Lower leg skin (tissue), 3 donors: ENCODE results near the gene NBEA.

Experiments used
- CTCF ChIP-seq, 3 donors: fragments of 450-650 bp; IDR thresholded peaks; one replicate each; pipeline ENCODE4 v1.5.1; 2016; ENCODE audit warnings: antibody characterized with exemption in 3 of 3, mild to moderate bottlenecking in 3 of 3, moderate library complexity in 2 of 3
- POLR2A ChIP-seq, 2 donors: fragments of 450-650 bp; IDR thresholded peaks; one replicate each; pipeline ENCODE4 v1.6.1; 2016 to 2017; ENCODE audit warnings: antibody characterized with exemption in 2 of 2, mild to moderate bottlenecking in 1 of 2, moderate library complexity in 1 of 2

GRCh38 chr13:35518337-35518946 is 576.4 kb downstream of the NBEA start:
- no peak for TF ChIP-seq CTCF (IDR thresholded peaks at IDR 0.05)
- TF ChIP-seq POLR2A (IDR thresholded peaks at IDR 0.05) = no peak
